Stimulated activated memory B cell treated with anti-CD40 and anti-IgM and Interleukin-4, amounts not matched to agents 10 μg/mL and 1 μg/mL and 100 μg/mL, for 72 hours (primary cell): Measurements from ENCODE around the gene LVRN.
"Not testable (repeated sequence)": the region's sequence is repeated elsewhere in the genome, so short reads cannot be mapped to it uniquely, and the experiment has no call there.

Experiments
- ATAC-seq: fragments of 150-1000 bp; cut with Tn5 transposase; 2 replicates; pipeline ENCODE4 v1.10.0; 2021
- H3K27ac Mint-ChIP-seq: one replicate; pipeline ENCODE4 v1.8.0; 2022; ENCODE audit warnings: mild to moderate bottlenecking, mixed read lengths
- H3K27me3 Mint-ChIP-seq: one replicate; pipeline ENCODE4 v1.8.0; 2022; ENCODE audit warnings: mixed read lengths
- H3K36me3 Mint-ChIP-seq: one replicate; pipeline ENCODE4 v1.8.0; 2022; ENCODE audit warnings: mixed read lengths
- H3K4me1 Mint-ChIP-seq: one replicate; pipeline ENCODE4 v1.8.0; 2022; ENCODE audit warnings: mixed read lengths
- H3K4me3 Mint-ChIP-seq: one replicate; pipeline ENCODE4 v1.8.0; 2022; ENCODE audit warnings: mild to moderate bottlenecking, moderate library complexity, mixed read lengths
- H3K9me3 Mint-ChIP-seq: one replicate; pipeline ENCODE4 v1.8.0; 2022; ENCODE audit warnings: mixed read lengths

The LVRN gene

DNA sequence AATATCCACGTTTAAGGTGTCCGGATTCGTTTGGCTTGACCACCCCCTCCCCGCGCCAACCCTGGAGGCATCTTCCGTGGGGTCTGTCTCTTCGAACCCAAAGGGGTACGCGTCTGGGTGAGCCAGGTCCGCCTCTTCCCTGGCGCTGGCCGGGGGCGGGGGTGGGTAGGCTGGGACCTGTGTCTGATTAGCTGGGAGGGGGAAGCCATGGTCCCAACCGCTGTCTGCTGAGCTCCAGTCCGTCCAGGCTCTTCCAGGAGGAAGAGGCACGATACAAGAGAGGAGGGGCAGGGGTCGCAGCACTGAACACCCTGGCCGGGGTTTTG, at the start of gene LVRN:
Gene LVRN, plus strand, starts transcription at position 237 of the 326 bp plus-strand sequence. CDS start 143 bp downstream, outside the sequence.
- peaks cover 13% of the 10 kb centered on the region for H3K4me1 Mint-ChIP-seq
- peaks cover 3% of the 10 kb centered on the region for H3K9me3 Mint-ChIP-seq
- no peak for ATAC-seq
- H3K27ac Mint-ChIP-seq = no peak within 1 kb of the TSS
- H3K27me3 Mint-ChIP-seq = peaks cover 43% of the 10 kb centered on the region
- peak within 1 kb of the TSS; percentile 65 for H3K4me3 Mint-ChIP-seq
- no peaks in the 10 kb centered on the region for H3K36me3 Mint-ChIP-seq

- not testable (repeated sequence) for H3K27me3 Mint-ChIP-seq, H3K4me1 Mint-ChIP-seq, ATAC-seq, H3K9me3 Mint-ChIP-seq, H3K4me3 Mint-ChIP-seq, H3K36me3 Mint-ChIP-seq, H3K27ac Mint-ChIP-seq
Observed at GRCh38 chr5:115913623-115914400, 48.5 kb upstream of the LVRN start.

DNA sequence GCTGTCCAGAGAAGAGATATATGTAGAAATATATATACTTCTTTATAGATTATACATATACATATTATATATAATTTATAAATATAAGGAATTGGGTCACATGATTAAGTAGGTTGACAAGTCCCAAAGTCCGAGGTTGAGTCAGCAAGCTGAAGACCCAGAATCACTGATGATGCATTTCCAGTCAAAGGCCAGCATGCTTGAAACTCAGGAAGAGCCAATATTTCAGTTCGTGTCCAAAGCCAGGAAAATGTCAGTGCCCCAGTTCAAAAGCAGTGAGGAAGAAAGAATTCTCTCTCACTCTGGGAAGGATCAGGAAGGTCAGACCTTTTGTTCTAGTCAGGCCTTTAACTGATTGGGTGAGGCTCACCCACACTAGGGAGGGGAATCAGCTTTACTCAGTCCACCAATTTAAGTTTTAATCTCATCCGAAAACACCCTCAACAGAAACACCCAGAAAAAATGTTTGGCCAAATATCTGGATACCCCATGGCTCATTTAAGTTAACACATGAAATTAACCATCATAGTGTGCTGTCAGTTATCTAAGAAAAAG, 42.0 kb upstream of the LVRN start:
- no peak for ATAC-seq
- H3K9me3 Mint-ChIP-seq = no peaks in the 10 kb centered on the region
- H3K27me3 Mint-ChIP-seq = no peaks in the 10 kb centered on the region
- H3K4me3 Mint-ChIP-seq = no peak overlapping the region
- H3K36me3 Mint-ChIP-seq = peaks cover 5% of the 10 kb centered on the region
- H3K27ac Mint-ChIP-seq = no peak overlapping the region
- no peaks in the 10 kb centered on the region for H3K4me1 Mint-ChIP-seq

DNA sequence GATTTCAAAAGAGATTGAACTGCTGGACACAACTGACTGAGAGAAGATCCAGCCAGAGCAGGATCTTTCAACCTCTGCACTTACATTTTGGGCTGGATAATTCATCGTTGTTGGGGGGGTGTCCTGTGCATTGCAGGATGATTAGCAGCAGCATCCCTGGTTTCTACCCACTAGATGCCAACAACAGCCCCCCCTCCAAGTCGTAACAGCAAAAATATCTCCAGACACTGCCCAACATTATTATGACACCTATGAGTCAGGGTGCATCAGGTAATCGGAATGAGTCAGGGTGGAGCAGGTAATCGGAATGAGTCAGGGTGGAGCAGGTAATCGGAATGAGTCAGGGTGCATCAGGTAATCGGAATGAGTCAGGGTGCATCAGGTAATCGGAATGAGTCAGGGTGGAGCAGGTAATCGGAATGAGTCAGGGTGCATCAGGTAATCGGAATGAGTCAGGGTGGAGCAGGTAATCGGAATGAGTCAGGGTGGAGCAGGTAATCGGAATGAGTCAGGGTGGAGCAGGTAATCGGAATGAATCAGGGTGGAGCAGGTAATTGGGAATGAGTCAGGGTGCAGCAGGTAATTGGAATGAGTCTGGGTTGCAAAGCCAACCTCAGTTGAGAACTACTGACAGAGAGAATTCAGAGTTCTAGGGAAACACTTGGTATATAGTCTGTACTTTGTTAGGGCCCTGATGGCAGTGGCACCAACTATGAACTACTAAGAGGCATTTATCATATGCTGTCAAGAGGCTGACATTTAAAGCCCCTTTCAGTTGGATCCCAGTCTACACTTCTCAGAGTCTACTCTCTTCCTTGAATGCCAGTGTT, 33.5 kb upstream of the LVRN start:
- not testable (repeated sequence) for H3K4me1 Mint-ChIP-seq, H3K27me3 Mint-ChIP-seq, H3K9me3 Mint-ChIP-seq, ATAC-seq, H3K4me3 Mint-ChIP-seq, H3K36me3 Mint-ChIP-seq, H3K27ac Mint-ChIP-seq

GRCh38 chr5:115930171-115930570, 32.1 kb upstream of the LVRN start:
- H3K4me3 Mint-ChIP-seq, H3K36me3 Mint-ChIP-seq, H3K4me1 Mint-ChIP-seq, H3K27ac Mint-ChIP-seq, H3K9me3 Mint-ChIP-seq, ATAC-seq, H3K27me3 Mint-ChIP-seq: not testable (repeated sequence)

DNA sequence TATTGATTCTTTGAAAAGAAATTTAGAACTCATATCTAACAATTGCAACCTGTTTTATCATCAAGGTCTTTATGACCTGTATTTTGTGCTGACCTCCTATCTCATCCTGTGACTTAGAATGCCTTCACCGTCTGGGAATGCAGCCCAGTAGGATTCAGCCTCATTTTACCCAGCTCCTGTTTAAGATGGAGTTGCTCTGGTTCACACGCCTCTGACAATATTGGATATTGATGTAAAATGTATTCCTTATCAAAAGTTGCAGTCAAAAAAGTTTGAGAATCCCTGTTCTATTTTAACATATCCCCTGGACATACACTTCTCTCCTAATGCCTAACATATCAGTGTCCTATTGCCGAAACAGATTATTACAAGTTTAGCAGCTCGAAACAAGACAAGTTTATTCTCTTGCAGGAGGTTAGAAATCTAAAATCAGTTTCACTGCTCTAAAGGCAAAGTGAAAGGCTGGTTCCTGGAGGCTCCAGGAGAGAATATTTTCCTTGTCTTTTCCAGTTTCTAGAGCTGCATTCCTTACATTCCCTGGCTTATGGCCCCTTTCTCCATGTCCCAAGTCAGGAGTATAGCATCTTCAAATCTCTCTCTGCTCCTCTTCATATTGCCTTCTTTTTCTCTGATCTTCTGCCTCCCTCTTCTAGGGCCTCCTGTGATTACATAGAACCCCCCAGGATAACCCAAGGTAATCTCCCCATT, 31.5 kb upstream of the LVRN start:
- Mint-ChIP-seq H3K27me3 (no peaks in the 10 kb centered on the region), H3K36me3 (no peaks in the 10 kb centered on the region), H3K9me3 (no peaks in the 10 kb centered on the region), H3K4me1 (no peaks in the 10 kb centered on the region), H3K4me3 (no peak overlapping the region), H3K27ac (no peak overlapping the region)
- no peak for ATAC-seq

GRCh38 chr5:115932991-115933390, 29.3 kb upstream of the LVRN start:
- no peaks in the 10 kb centered on the region for H3K4me1 Mint-ChIP-seq
- no peaks in the 10 kb centered on the region for H3K27me3 Mint-ChIP-seq
- ATAC-seq = no peak
- no peaks in the 10 kb centered on the region for H3K36me3 Mint-ChIP-seq
- no peak overlapping the region for H3K27ac Mint-ChIP-seq
- no peaks in the 10 kb centered on the region for H3K9me3 Mint-ChIP-seq
- H3K4me3 Mint-ChIP-seq = no peak overlapping the region

GRCh38 chr5:115934388-115934974, 27.8 kb upstream of the LVRN start:
- no peaks in the 10 kb centered on the region for H3K36me3 Mint-ChIP-seq
- no peak overlapping the region for H3K27ac Mint-ChIP-seq
- ATAC-seq = no peak
- H3K4me1 Mint-ChIP-seq = no peaks in the 10 kb centered on the region
- H3K9me3 Mint-ChIP-seq = no peaks in the 10 kb centered on the region
- no peak overlapping the region for H3K4me3 Mint-ChIP-seq
- H3K27me3 Mint-ChIP-seq = no peaks in the 10 kb centered on the region

DNA sequence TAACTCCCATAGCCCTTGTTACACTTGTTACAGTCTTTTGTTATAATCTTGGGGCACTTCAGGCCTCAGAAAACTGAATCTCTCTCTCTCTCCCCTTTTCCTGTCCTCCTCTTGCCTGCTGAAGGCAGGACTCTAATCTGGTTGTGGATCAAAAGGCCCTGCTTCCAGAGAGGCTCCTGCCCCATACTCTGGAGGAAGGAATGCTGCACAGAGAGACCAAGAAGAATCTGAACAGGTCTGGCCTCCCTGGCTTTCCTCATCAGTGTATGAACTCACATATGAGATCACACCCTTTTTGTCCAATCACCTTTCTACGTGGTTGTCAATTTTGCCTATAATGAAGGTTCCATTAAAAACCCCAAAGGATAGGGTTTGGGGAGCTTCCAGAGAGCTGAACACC, 26.2 kb upstream of the LVRN start:
- ATAC-seq = no peak
- H3K4me1 Mint-ChIP-seq = no peaks in the 10 kb centered on the region
- H3K27me3 Mint-ChIP-seq = no peaks in the 10 kb centered on the region
- H3K9me3 Mint-ChIP-seq = no peaks in the 10 kb centered on the region
- no peaks in the 10 kb centered on the region for H3K36me3 Mint-ChIP-seq
- no peak overlapping the region for H3K27ac Mint-ChIP-seq
- H3K4me3 Mint-ChIP-seq = no peak overlapping the region

GRCh38 chr5:115939059-115939458, 23.2 kb upstream of the LVRN start:
- ATAC-seq = no peak
- Mint-ChIP-seq H3K27me3 (no peaks in the 10 kb centered on the region), H3K4me1 (no peaks in the 10 kb centered on the region), H3K9me3 (no peaks in the 10 kb centered on the region), H3K27ac (no peak overlapping the region), H3K4me3 (no peak overlapping the region), H3K36me3 (no peaks in the 10 kb centered on the region)

DNA sequence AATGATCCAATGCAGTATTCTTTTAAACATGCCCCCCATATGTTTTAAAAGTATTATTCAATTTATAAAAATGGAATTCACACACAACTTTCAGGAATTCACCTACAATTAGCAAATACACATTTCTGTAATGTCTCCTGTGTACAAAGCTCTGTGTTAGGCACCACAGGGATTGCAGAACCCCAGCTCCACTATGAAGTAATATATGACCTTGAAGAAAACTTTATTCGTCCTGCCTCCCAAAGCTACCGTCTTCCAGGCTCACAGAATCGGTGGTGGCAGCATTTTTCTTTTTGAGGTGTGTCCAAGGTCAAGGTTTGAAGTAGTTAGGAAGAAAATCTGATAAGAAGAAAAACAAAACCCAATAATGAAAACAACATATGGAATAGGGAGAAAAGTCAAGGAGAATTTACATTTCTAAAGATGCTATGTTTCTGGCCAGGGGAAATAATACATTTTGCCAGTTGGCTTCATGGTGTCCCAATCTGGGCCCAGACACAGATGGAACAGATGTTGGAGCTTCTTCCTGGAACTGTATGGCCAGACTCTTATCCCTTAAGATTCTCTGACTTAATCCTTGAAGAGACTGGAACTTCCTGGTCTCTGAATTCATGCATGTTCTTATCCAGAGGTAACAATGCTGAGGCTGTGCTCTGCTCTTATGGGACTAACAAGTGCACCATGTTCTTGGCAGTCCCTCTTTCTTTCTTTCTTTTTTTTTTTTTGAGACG, 22.0 kb upstream of the LVRN start:
- Mint-ChIP-seq H3K27me3 (no peaks in the 10 kb centered on the region), H3K4me3 (no peak overlapping the region), H3K4me1 (no peaks in the 10 kb centered on the region), H3K36me3 (no peaks in the 10 kb centered on the region), H3K27ac (no peak overlapping the region), H3K9me3 (no peaks in the 10 kb centered on the region)
- no peak for ATAC-seq

DNA sequence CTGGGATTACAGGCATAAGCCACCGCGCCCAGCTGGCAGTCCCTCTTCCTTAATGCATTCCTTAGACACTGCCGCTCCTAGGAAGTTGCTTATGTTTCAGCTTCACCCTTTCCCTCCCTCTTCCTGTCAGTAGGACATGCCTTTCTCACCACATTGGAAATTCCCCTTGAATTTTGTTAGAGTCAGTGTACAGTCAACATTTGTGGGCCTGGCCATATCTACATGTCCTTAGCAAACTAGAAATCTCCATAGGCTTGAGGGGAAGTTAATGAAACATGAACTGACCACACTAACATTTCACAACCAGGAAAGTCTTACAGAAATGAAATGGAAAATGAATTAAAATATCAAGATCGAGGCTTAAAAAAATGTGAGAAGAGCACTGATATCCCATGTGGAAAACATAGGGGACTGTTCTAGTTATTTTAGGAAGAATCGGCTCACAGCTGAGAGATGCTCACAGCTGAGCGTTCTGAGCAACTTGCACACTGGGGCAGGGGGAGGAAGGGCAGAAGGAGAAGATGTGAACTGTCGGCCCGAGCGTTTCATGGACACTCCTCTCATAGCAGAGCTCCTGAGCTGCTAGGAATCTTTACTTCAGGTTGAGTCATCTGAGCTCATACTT, 21.1 kb upstream of the LVRN start:
- no peaks in the 10 kb centered on the region for H3K9me3 Mint-ChIP-seq
- ATAC-seq = no peak
- no peak overlapping the region for H3K27ac Mint-ChIP-seq
- no peaks in the 10 kb centered on the region for H3K4me1 Mint-ChIP-seq
- no peaks in the 10 kb centered on the region for H3K36me3 Mint-ChIP-seq
- H3K4me3 Mint-ChIP-seq = no peak overlapping the region
- H3K27me3 Mint-ChIP-seq = no peaks in the 10 kb centered on the region

DNA sequence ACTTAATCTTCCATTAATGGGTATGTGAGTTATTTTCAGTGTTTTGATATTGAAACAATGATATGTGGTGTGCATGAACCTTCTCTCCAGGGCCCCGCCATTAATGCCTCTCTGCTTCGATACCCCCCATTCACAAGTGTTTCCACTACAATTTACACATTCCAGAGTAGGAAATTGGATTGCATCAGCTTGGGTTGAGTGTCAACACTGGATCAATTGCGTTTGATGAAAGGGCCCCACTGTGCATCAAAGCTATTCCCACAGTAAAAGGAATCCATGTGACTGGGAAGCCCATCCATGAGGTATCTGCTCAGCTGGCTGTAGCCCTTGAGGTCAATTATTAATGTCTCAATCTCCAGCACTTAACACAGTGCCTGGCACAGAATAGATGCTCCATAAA, 17.8 kb upstream of the LVRN start:
- Mint-ChIP-seq H3K36me3 (no peaks in the 10 kb centered on the region), H3K27ac (no peak overlapping the region), H3K9me3 (no peaks in the 10 kb centered on the region), H3K27me3 (no peaks in the 10 kb centered on the region), H3K4me3 (no peak overlapping the region), H3K4me1 (no peaks in the 10 kb centered on the region)
- no peak for ATAC-seq

DNA sequence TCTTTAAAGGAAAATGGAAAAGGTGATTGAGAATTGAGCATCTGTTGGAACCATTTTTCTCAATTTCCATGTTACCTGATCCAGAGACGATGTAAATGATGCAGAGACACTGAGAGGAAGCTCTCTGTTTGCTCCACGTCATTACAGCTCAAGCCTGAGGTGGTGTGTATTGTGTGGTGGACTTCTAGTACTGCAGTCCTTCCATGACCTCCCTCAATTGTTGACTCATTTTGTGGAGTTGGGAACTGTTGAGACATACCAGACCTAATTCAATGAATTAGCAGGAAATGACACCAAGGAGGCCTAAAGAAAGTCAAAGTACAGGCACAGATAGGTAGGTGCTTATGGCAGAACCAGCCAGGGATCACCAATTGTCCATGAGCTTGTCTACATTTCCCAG, 15.6 kb upstream of the LVRN start:
- Mint-ChIP-seq H3K4me1 (no peaks in the 10 kb centered on the region), H3K4me3 (no peak overlapping the region), H3K27me3 (no peaks in the 10 kb centered on the region), H3K36me3 (no peaks in the 10 kb centered on the region), H3K27ac (no peak overlapping the region), H3K9me3 (no peaks in the 10 kb centered on the region)
- no peak for ATAC-seq
